ENCODE results near the gene PDGFB.
A peak's percentile ranks its signal among the peaks of the same experiment; 100 is the strongest.

PDGFB gene

GRCh38 chr22:39244496-39245129 is at the start of gene PDGFB:
TSS of gene PDGFB (minus strand) at chr22:39244982. CDS start at chr22:39243963, 1,019 bp downstream.
- Histone ChIP-seq H3K27me3 (ENCODE audit: insufficient read depth, insufficient read length) (peaks cover 77% of the 10 kb centered on the region), H3K36me3 (ENCODE audit: insufficient read depth, insufficient read length, low read length) (no peaks in the 10 kb centered on the region), H3K4me3 (ENCODE audit: insufficient read length, low read depth) (peak within 1 kb of the TSS; percentile 45), H3K4me1 (ENCODE audit: insufficient read depth, insufficient read length) (peaks cover 7% of the 10 kb centered on the region), H3K9me3 (ENCODE audit: insufficient read depth, low read length) (no peaks in the 10 kb centered on the region), H3K9ac (ENCODE audit: insufficient read length, low read depth) (no peak within 1 kb of the TSS)
- no peak for TF ChIP-seq ZNF274 (IDR thresholded peaks at IDR 0.05; ENCODE audit: low read depth, low read length)
- TF ChIP-seq SUZ12 (IDR thresholded peaks at IDR 0.05; ENCODE audit: extremely low read depth, insufficient read depth, insufficient read length), result peak; percentile 67
- TF ChIP-seq YY1 (IDR thresholded peaks at IDR 0.05; ENCODE audit: insufficient read depth, insufficient read length), result no peak
- no peak for DNase-seq (ENCODE audit: low read depth, low spot score)

GRCh38 chr22:39293766-39294368 is 49.1 kb upstream of the PDGFB start:
- no peak for DNase-seq (ENCODE audit: low read depth, low spot score)
- peaks cover 21% of the 10 kb centered on the region for H3K4me1 ChIP-seq (ENCODE audit: insufficient read depth, insufficient read length)
- no peaks in the 10 kb centered on the region for H3K27me3 ChIP-seq (ENCODE audit: insufficient read depth, insufficient read length)
- no peaks in the 10 kb centered on the region for H3K36me3 ChIP-seq (ENCODE audit: insufficient read depth, insufficient read length, low read length)
- no peak overlapping the region for H3K9ac ChIP-seq (ENCODE audit: insufficient read length, low read depth)
- no peak overlapping the region for H3K4me3 ChIP-seq (ENCODE audit: insufficient read length, low read depth)
- TF ChIP-seq ZNF274 (IDR thresholded peaks at IDR 0.05; ENCODE audit: low read depth, low read length) (no peak), SUZ12 (IDR thresholded peaks at IDR 0.05; ENCODE audit: extremely low read depth, insufficient read depth, insufficient read length) (no peak), YY1 (IDR thresholded peaks at IDR 0.05; ENCODE audit: insufficient read depth, insufficient read length) (no peak)
- H3K9me3 ChIP-seq (ENCODE audit: insufficient read depth, low read length), result no peaks in the 10 kb centered on the region

- Histone ChIP-seq H3K4me3 (ENCODE audit: insufficient read length, low read depth) (no peak overlapping the region), H3K9ac (ENCODE audit: insufficient read length, low read depth) (no peak overlapping the region)
These were observed 47.8 kb upstream of the PDGFB start for GRCh38 chr22:39292561-39293074.

GRCh38 chr22:39292031-39292462 is 47.3 kb upstream of the PDGFB start:
- TF ChIP-seq ZNF274 (IDR thresholded peaks at IDR 0.05; ENCODE audit: low read depth, low read length), result no peak
- no peak for TF ChIP-seq YY1 (IDR thresholded peaks at IDR 0.05; ENCODE audit: insufficient read depth, insufficient read length)
- no peak for TF ChIP-seq SUZ12 (IDR thresholded peaks at IDR 0.05; ENCODE audit: extremely low read depth, insufficient read depth, insufficient read length)
- H3K4me3 ChIP-seq (ENCODE audit: insufficient read length, low read depth), result no peak overlapping the region
- no peak for DNase-seq (ENCODE audit: low read depth, low spot score)
- peaks cover 19% of the 10 kb centered on the region for H3K4me1 ChIP-seq (ENCODE audit: insufficient read depth, insufficient read length)
- no peaks in the 10 kb centered on the region for H3K9me3 ChIP-seq (ENCODE audit: insufficient read depth, low read length)
- H3K27me3 ChIP-seq (ENCODE audit: insufficient read depth, insufficient read length), result no peaks in the 10 kb centered on the region
- H3K36me3 ChIP-seq (ENCODE audit: insufficient read depth, insufficient read length, low read length), result no peaks in the 10 kb centered on the region
- no peak overlapping the region for H3K9ac ChIP-seq (ENCODE audit: insufficient read length, low read depth)

More at GRCh38 chr22:39292561-39293074, 47.8 kb upstream of the PDGFB start:
- Histone ChIP-seq H3K4me1 (ENCODE audit: insufficient read depth, insufficient read length) (peaks cover 19% of the 10 kb centered on the region), H3K36me3 (ENCODE audit: insufficient read depth, insufficient read length, low read length) (no peaks in the 10 kb centered on the region), H3K27me3 (ENCODE audit: insufficient read depth, insufficient read length) (no peaks in the 10 kb centered on the region), H3K9me3 (ENCODE audit: insufficient read depth, low read length) (no peaks in the 10 kb centered on the region)
- no peak for TF ChIP-seq ZNF274 (IDR thresholded peaks at IDR 0.05; ENCODE audit: low read depth, low read length)
- no peak for TF ChIP-seq SUZ12 (IDR thresholded peaks at IDR 0.05; ENCODE audit: extremely low read depth, insufficient read depth, insufficient read length)
- TF ChIP-seq YY1 (IDR thresholded peaks at IDR 0.05; ENCODE audit: insufficient read depth, insufficient read length), result no peak
- DNase-seq (ENCODE audit: low read depth, low spot score), result no peak

GRCh38 chr22:39291523-39291922 is 46.7 kb upstream of the PDGFB start:
- no peak overlapping the region for H3K9ac ChIP-seq (ENCODE audit: insufficient read length, low read depth)
- no peak overlapping the region for H3K4me3 ChIP-seq (ENCODE audit: insufficient read length, low read depth)
- H3K36me3 ChIP-seq (ENCODE audit: insufficient read depth, insufficient read length, low read length), result no peaks in the 10 kb centered on the region
- H3K4me1 ChIP-seq (ENCODE audit: insufficient read depth, insufficient read length), result peaks cover 19% of the 10 kb centered on the region
- no peaks in the 10 kb centered on the region for H3K9me3 ChIP-seq (ENCODE audit: insufficient read depth, low read length)
- DNase-seq (ENCODE audit: low read depth, low spot score), result no peak
- TF ChIP-seq ZNF274 (IDR thresholded peaks at IDR 0.05; ENCODE audit: low read depth, low read length) (no peak), YY1 (IDR thresholded peaks at IDR 0.05; ENCODE audit: insufficient read depth, insufficient read length) (no peak), SUZ12 (IDR thresholded peaks at IDR 0.05; ENCODE audit: extremely low read depth, insufficient read depth, insufficient read length) (no peak)
- no peaks in the 10 kb centered on the region for H3K27me3 ChIP-seq (ENCODE audit: insufficient read depth, insufficient read length)

- TF ChIP-seq SUZ12 (IDR thresholded peaks at IDR 0.05; ENCODE audit: extremely low read depth, insufficient read depth, insufficient read length), result no peak
- no peak for TF ChIP-seq YY1 (IDR thresholded peaks at IDR 0.05; ENCODE audit: insufficient read depth, insufficient read length)
- TF ChIP-seq ZNF274 (IDR thresholded peaks at IDR 0.05; ENCODE audit: low read depth, low read length), result no peak
- Histone ChIP-seq H3K4me1 (ENCODE audit: insufficient read depth, insufficient read length) (peaks cover 19% of the 10 kb centered on the region), H3K27me3 (ENCODE audit: insufficient read depth, insufficient read length) (no peaks in the 10 kb centered on the region), H3K9me3 (ENCODE audit: insufficient read depth, low read length) (no peaks in the 10 kb centered on the region), H3K36me3 (ENCODE audit: insufficient read depth, insufficient read length, low read length) (no peaks in the 10 kb centered on the region), H3K9ac (ENCODE audit: insufficient read length, low read depth) (peak overlapping the region; percentile 32), H3K4me3 (ENCODE audit: insufficient read length, low read depth) (no peak overlapping the region)
- DNase-seq (ENCODE audit: low read depth, low spot score), result no peak
These were observed 46.0 kb upstream of the PDGFB start for GRCh38 chr22:39290724-39291161.

Measured in NT2/D1 (cell line).